HepG2 (cell line): ENCODE measurements around the gene RGS13. TPM values are rescaled to one million over a fixed set of nuclear protein-coding genes. Genes with fewer than 3 reads are reported as not detected.

Experiments
- ARID4A ChIP-seq: sonication (generic); formaldehyde crosslinking; IDR thresholded peaks from 2 replicates; pipeline ENCODE4 v1.5.0; 2020; ENCODE audit warnings: mild to moderate bottlenecking, missing genetic modification reagents, borderline replicate concordance
- ASH2L ChIP-seq: fragments of 300-600, 200-600 bp; sonication (generic); IDR thresholded peaks from 2 replicates; pipeline ENCODE4 v1.7.0; 2017; ENCODE audit warnings: low read depth, mild to moderate bottlenecking, moderate library complexity, mixed read lengths, low read length; ENCODE audit not compliant: insufficient read length
- ATF1 ChIP-seq: IDR thresholded peaks from 2 replicates; pipeline ENCODE4 v1.6.1; 2016; ENCODE audit warnings: mild to moderate bottlenecking, control low read depth
- CEBPG ChIP-seq: IDR thresholded peaks from 2 replicates; pipeline ENCODE4 v1.6.1; 2016
- E2F2 ChIP-seq: sonication (generic); formaldehyde crosslinking; IDR thresholded peaks from 2 replicates; pipeline ENCODE4 v1.4.0; 2020; ENCODE audit warnings: missing genetic modification reagents, borderline replicate concordance
- GTF3A ChIP-seq: sonication (generic); formaldehyde crosslinking; conservative IDR thresholded peaks from 2 replicates; pipeline ENCODE4 v1.4.0; 2020; ENCODE audit warnings: mild to moderate bottlenecking, missing genetic modification reagents
- KAT8 ChIP-seq: IDR thresholded peaks from 2 replicates; pipeline ENCODE4 v1.6.1; 2016; ENCODE audit warnings: missing genetic modification reagents, missing compliant biosample characterization
- PAXIP1 ChIP-seq: sonication (generic); formaldehyde crosslinking; conservative IDR thresholded peaks from 2 replicates; pipeline ENCODE4 v1.4.0; 2020; ENCODE audit warnings: mild to moderate bottlenecking, missing genetic modification reagents, moderate library complexity
- RAD51 ChIP-seq: fragments of 450-650 bp; IDR thresholded peaks from 2 replicates; pipeline ENCODE4 v1.6.1; 2016; ENCODE audit warnings: borderline replicate concordance
- SMC3 ChIP-seq: IDR thresholded peaks from 2 replicates; pipeline ENCODE4 v1.6.1; 2011; ENCODE audit warnings: low read length, improper control_type of control experiment
- TCF12 ChIP-seq, 2 experiments: fragments of 450-650 bp in 1 of 2; sonication (generic) in 1 of 2; formaldehyde crosslinking in 1 of 2; IDR thresholded peaks; 2 replicates each; pipeline versions ENCODE4 v1.6.1 to v1.8.0; 2017 to 2022; ENCODE audit warnings: antibody characterized with exemption in 1 of 2, mild to moderate bottlenecking in 1 of 2, missing genetic modification reagents in 1 of 2, moderate library complexity in 1 of 2
- TCF7 ChIP-seq: sonication (generic); IDR thresholded peaks from 2 replicates; pipeline ENCODE4 v1.6.1; 2016; ENCODE audit warnings: antibody characterized with exemption, low read depth
- ZNF12 ChIP-seq: sonication (generic); formaldehyde crosslinking; IDR thresholded peaks from 2 replicates; pipeline ENCODE4 v1.5.0; 2020; ENCODE audit warnings: missing genetic modification reagents
- ZNF678 ChIP-seq: sonication (generic); formaldehyde crosslinking; IDR thresholded peaks from 2 replicates; pipeline ENCODE4 v1.4.0; 2020; ENCODE audit warnings: mild to moderate bottlenecking, missing genetic modification reagents
- polyA plus RNA-seq, 8 experiments: library from polyadenylated mRNA; depleted of rRNA in 3 of 8; stranded (reverse) in 7 of 8; unstranded in 1 of 8; fragments of >200 nt; fragmentation: Illumina TruSeq in 4 of 8; extraction: Trizol in 4 of 8; gene quantifications; 2 replicates each; pipeline versions ENCODE4 v1.2.1 to v1.2.3, GENCODE V29; 2011 to 2016; ENCODE audit warnings: low read depth in 4 of 8, missing spikeins in 1 of 8, mixed read lengths in 1 of 8; ENCODE audit not compliant: insufficient read depth in 1 of 8
- total RNA-seq, 5 experiments: library from RNA; depleted of rRNA; stranded (reverse); fragments of >200 nt; fragmentation: Illumina TruSeq; extraction: Trizol; gene quantifications; 2 replicates each; pipeline ENCODE4 v1.2.3, GENCODE V29; 2016; ENCODE audit warnings: low read depth in 1 of 5
- TF ChIP-seq, protein P1 (sequence below): sonication (generic); formaldehyde crosslinking; IDR thresholded peaks from 2 replicates; pipeline ENCODE4 v1.9.0; 2021; ENCODE audit warnings: missing genetic modification reagents, borderline replicate concordance

Gene RGS13
- total and polyA plus RNA-seq, 2 of the 13 experiments (the other 11 are each of a cell fraction or from before 2014, with no cell fraction given), result not detected

- TF ChIP-seq CEBPG (CRISPR knock-in tag) (peak; percentile 90), TCF7 (peak; percentile 54; the same call in 1 of the 2 replicates), RAD51 (no peak), GTF3A (CRISPR knock-in tag) (no peak), PAXIP1 (CRISPR knock-in tag) (peak; percentile 81), ARID4A (no peak), ZNF12 (no peak), ASH2L (peak; percentile 31), ZNF678 (no peak), KAT8 (CRISPR knock-in tag) (no peak; the same call in 1 of the 2 replicates), TCF12 (IDR thresholded peaks at IDR 0.05) (no peak), TCF12 (CRISPR knock-in tag; IDR thresholded peaks at IDR 0.05) (no peak), ATF1 (CRISPR knock-in tag) (0 out of 2 replicates have a peak, but pooled peaks have one; percentile 22), E2F2 (CRISPR knock-in tag) (no peak), SMC3 (no peak)
- TF ChIP-seq, protein P1, sequence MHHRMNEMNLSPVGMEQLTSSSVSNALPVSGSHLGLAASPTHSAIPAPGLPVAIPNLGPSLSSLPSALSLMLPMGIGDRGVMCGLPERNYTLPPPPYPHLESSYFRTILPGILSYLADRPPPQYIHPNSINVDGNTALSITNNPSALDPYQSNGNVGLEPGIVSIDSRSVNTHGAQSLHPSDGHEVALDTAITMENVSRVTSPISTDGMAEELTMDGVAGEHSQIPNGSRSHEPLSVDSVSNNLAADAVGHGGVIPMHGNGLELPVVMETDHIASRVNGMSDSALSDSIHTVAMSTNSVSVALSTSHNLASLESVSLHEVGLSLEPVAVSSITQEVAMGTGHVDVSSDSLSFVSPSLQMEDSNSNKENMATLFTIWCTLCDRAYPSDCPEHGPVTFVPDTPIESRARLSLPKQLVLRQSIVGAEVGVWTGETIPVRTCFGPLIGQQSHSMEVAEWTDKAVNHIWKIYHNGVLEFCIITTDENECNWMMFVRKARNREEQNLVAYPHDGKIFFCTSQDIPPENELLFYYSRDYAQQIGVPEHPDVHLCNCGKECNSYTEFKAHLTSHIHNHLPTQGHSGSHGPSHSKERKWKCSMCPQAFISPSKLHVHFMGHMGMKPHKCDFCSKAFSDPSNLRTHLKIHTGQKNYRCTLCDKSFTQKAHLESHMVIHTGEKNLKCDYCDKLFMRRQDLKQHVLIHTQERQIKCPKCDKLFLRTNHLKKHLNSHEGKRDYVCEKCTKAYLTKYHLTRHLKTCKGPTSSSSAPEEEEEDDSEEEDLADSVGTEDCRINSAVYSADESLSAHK, result no peak
Observed at GRCh38 chr1:192702212-192702902, 66.4 kb downstream of the RGS13 start (continued).
